H1 (cell line): ENCODE results near the gene FKBP2. TPM values are rescaled to one million over a fixed set of nuclear protein-coding genes. Genes with fewer than 3 reads are reported as not detected.

Experiments used
- CTCF ChIA-PET: fragments of 300-600 bp; sonication (Branson Sonifier 250); formaldehyde crosslinking; loops from one replicate; lab custom pipeline; 2021; ENCODE audit not compliant: partially characterized antibody; lab: Charles Lee
- POLR2A ChIA-PET: fragments of 300-600 bp; sonication (Branson Sonifier 250); formaldehyde crosslinking; loops from one replicate; lab custom pipeline; 2021; ENCODE audit warnings: inconsistent platforms; ENCODE audit not compliant: partially characterized antibody; lab: Charles Lee
- DNase-seq, 2 experiments: peaks; one replicate each; pipeline versions ENCODE4 v3.0.0 to v3.0.0-alpha.2; 2010 to 2022; ENCODE audit warnings: low spot score in 2 of 2, low read depth in 1 of 2, mixed read lengths in 1 of 2
- FAIRE-seq: peaks from 2 replicates; lab custom pipeline; 2011; peaks lifted over from hg19 to GRCh38; lab: Jason Lieb, UNC
- H2AFZ ChIP-seq: 2 replicates; pipeline ENCODE4 v1.8.1; 2012; ENCODE audit warnings: low read length, inconsistent platforms
- H2AK5ac ChIP-seq: 2 replicates; pipeline ENCODE4 v1.6.1; 2013; ENCODE audit warnings: low read depth, low read length
- H2BK120ac ChIP-seq: replicated peaks from 2 replicates; pipeline ENCODE3; 2013; ENCODE audit warnings: low read depth, low read length, inconsistent platforms
- H2BK12ac ChIP-seq: 2 replicates; pipeline ENCODE4 v1.6.1; 2013; ENCODE audit warnings: low read depth, low read length
- H2BK15ac ChIP-seq: 2 replicates; pipeline ENCODE4 v1.6.1; 2013; ENCODE audit warnings: low read length
- H2BK20ac ChIP-seq: 2 replicates; pipeline ENCODE4 v1.6.1; 2013; ENCODE audit warnings: low read length
- H2BK5ac ChIP-seq: 2 replicates; pipeline ENCODE4 v1.6.1; 2013; ENCODE audit warnings: low read depth, low read length
- H3K14ac ChIP-seq: 2 replicates; pipeline ENCODE4 v1.6.1; 2013; ENCODE audit warnings: inconsistent platforms; ENCODE audit not compliant: insufficient read length
- H3K18ac ChIP-seq: 2 replicates; pipeline ENCODE4 v1.6.1; 2013; ENCODE audit warnings: low read length; ENCODE audit errors: extremely low read depth
- H3K23ac ChIP-seq: 2 replicates; pipeline ENCODE4 v1.6.1; 2013; ENCODE audit warnings: inconsistent platforms; ENCODE audit not compliant: insufficient read length
- H3K23me2 ChIP-seq: 2 replicates; pipeline ENCODE4 v1.6.1; 2013; ENCODE audit warnings: low read depth, low read length
- H3K27ac ChIP-seq: 2 replicates; pipeline ENCODE4 v1.6.1; 2011; ENCODE audit warnings: low read depth, low read length, inconsistent platforms
- H3K27me3 ChIP-seq, 4 experiments: replicated peaks in 1 of 4; 1 replicate in 1 of 4; 2 replicates in 3 of 4; pipeline versions ENCODE4 v1.6.1 to v1.8.1; 2011 to 2013; ENCODE audit warnings: low read length in 3 of 4, mild to moderate bottlenecking in 3 of 4, inconsistent platforms in 2 of 4, mixed read lengths in 2 of 4, moderate library complexity in 1 of 4; ENCODE audit not compliant: control insufficient read depth in 3 of 4, insufficient read depth in 3 of 4; ENCODE audit errors: extremely low read depth in 1 of 4
- H3K36me3 ChIP-seq, 4 experiments: 2 replicates each; pipeline versions ENCODE4 v1.6.1 to v1.8.1; 2011 to 2013; ENCODE audit warnings: mild to moderate bottlenecking in 4 of 4, low read length in 3 of 4, moderate library complexity in 2 of 4, control low read depth in 1 of 4, inconsistent platforms in 1 of 4; ENCODE audit not compliant: insufficient read depth in 4 of 4, control insufficient read depth in 2 of 4
- H3K4ac ChIP-seq: replicated peaks from 2 replicates; pipeline ENCODE3; 2013; ENCODE audit warnings: low read length, low read depth, mixed read lengths, inconsistent platforms; ENCODE audit not compliant: insufficient read length
- H3K4me1 ChIP-seq, 4 experiments: replicated peaks in 1 of 4; 1 replicate in 1 of 4; 2 replicates in 3 of 4; pipeline versions ENCODE4 v1.6.1 to v1.8.1; 2011 to 2013; ENCODE audit warnings: low read length in 3 of 4, inconsistent platforms in 2 of 4, mixed read lengths in 1 of 4; ENCODE audit not compliant: insufficient read depth in 4 of 4, control insufficient read depth in 3 of 4
- H3K4me2 ChIP-seq, 2 experiments: 2 replicates each; pipeline versions ENCODE4 v1.6.1 to v1.8.1; 2011 to 2013; ENCODE audit warnings: low read depth in 2 of 2, low read length in 2 of 2, control low read depth in 1 of 2, inconsistent platforms in 1 of 2, mild to moderate bottlenecking in 1 of 2; ENCODE audit not compliant: insufficient read depth in 1 of 2
- H3K4me3 ChIP-seq, 4 experiments: fragments of 200-600, 300-600 bp in 1 of 4; sonication (generic), shearing (Covaris generic), sonication (Bioruptor Twin) in 1 of 4; 2 replicates each; pipeline versions ENCODE4 v1.5.1 to v1.8.1; 2011 to 2016; ENCODE audit warnings: low read length in 4 of 4, low read depth in 3 of 4, control low read depth in 2 of 4, inconsistent platforms in 2 of 4, mild to moderate bottlenecking in 2 of 4, mixed read lengths in 1 of 4, moderate library complexity in 1 of 4; ENCODE audit not compliant: insufficient read depth in 2 of 4; ENCODE audit errors: extremely low read depth in 1 of 4
- H3K56ac ChIP-seq: replicated peaks from 2 replicates; pipeline ENCODE3; 2013; ENCODE audit warnings: low read depth, mild to moderate bottlenecking, mixed read lengths, low read length, inconsistent platforms; ENCODE audit not compliant: insufficient read length
- H3K79me1 ChIP-seq: 2 replicates; pipeline ENCODE4 v1.6.1; 2013; ENCODE audit warnings: low read depth, low read length, control low read depth
- H3K79me2 ChIP-seq, 2 experiments: 2 replicates each; pipeline versions ENCODE4 v1.6.1 to v1.8.1; 2012 to 2013; ENCODE audit warnings: low read length in 2 of 2, mild to moderate bottlenecking in 2 of 2, inconsistent platforms in 1 of 2; ENCODE audit not compliant: insufficient read depth in 2 of 2, control insufficient read depth in 1 of 2
- H3K9ac ChIP-seq, 4 experiments: replicated peaks in 1 of 4; 1 replicate in 1 of 4; 2 replicates in 3 of 4; pipeline versions ENCODE4 v1.6.1 to v1.8.1; 2011 to 2013; ENCODE audit warnings: low read depth in 3 of 4, low read length in 3 of 4, control low read depth in 2 of 4, mild to moderate bottlenecking in 2 of 4, moderate library complexity in 2 of 4, inconsistent platforms in 1 of 4; ENCODE audit errors: extremely low read depth in 1 of 4
- H3K9me3 ChIP-seq, 2 experiments: 2 replicates each; pipeline versions ENCODE4 v1.6.1 to v1.8.1; 2012 to 2013; ENCODE audit warnings: mild to moderate bottlenecking in 2 of 2, moderate library complexity in 2 of 2, control low read depth in 1 of 2, inconsistent platforms in 1 of 2, low read depth in 1 of 2, low read length in 1 of 2, mixed read lengths in 1 of 2; ENCODE audit not compliant: insufficient read depth in 2 of 2
- H4K20me1 ChIP-seq, 2 experiments: replicated peaks in 1 of 2; 2 replicates each; pipeline versions ENCODE3 to v1.8.1; 2011 to 2013; ENCODE audit warnings: inconsistent platforms in 2 of 2, low read length in 2 of 2, mild to moderate bottlenecking in 1 of 2; ENCODE audit not compliant: insufficient read depth in 2 of 2, control insufficient read depth in 1 of 2
- H4K5ac ChIP-seq: 2 replicates; pipeline ENCODE4 v1.6.1; 2013; ENCODE audit warnings: low read length, low read depth, mixed read lengths, inconsistent platforms; ENCODE audit not compliant: insufficient read length
- H4K8ac ChIP-seq: 2 replicates; pipeline ENCODE4 v1.8.0; 2013; ENCODE audit warnings: mild to moderate bottlenecking, moderate library complexity, low read length, inconsistent platforms; ENCODE audit not compliant: insufficient read depth; ENCODE audit errors: extremely low read depth
- H4K91ac ChIP-seq: replicated peaks from 2 replicates; pipeline ENCODE3; 2013; ENCODE audit warnings: low read length, mixed read lengths, inconsistent platforms; ENCODE audit not compliant: insufficient read length
- CBX5 ChIP-seq: fragments of 300-800, 300-1000 bp; sonication (generic); IDR thresholded peaks from 2 replicates; pipeline ENCODE4 v1.7.1; 2016; ENCODE audit warnings: antibody characterized with exemption, low read length, low read depth
- CTCF ChIP-seq, 3 experiments: IDR thresholded peaks; 1 replicate in 2 of 3; 2 replicates in 1 of 3; pipeline versions ENCODE4 v1.5.1 to v1.6.1; 2011; ENCODE audit warnings: low read length in 3 of 3, mild to moderate bottlenecking in 3 of 3, inconsistent platforms in 2 of 3, low read depth in 1 of 3, moderate library complexity in 1 of 3; ENCODE audit not compliant: insufficient read depth in 1 of 3; ENCODE audit errors: control extremely low read depth in 1 of 3
- HDAC2 ChIP-seq, 2 experiments: fragments of 300-600 bp in 1 of 2; sonication (generic) in 1 of 2; IDR thresholded peaks; 2 replicates each; pipeline ENCODE4 v1.6.1; 2011 to 2012; ENCODE audit warnings: low read depth in 2 of 2, low read length in 2 of 2, mild to moderate bottlenecking in 2 of 2, moderate library complexity in 2 of 2, borderline replicate concordance in 1 of 2, inconsistent platforms in 1 of 2
- HDAC6 ChIP-seq: IDR thresholded peaks from one replicate; pipeline ENCODE4 v1.7.1; 2012; ENCODE audit warnings: low read depth, mild to moderate bottlenecking, inconsistent platforms, low read length, moderate library complexity
- POU5F1 ChIP-seq: IDR thresholded peaks from 2 replicates; pipeline ENCODE4 v1.6.1; 2011; ENCODE audit warnings: low read depth, mild to moderate bottlenecking, low read length, moderate library complexity
- TAF7 ChIP-seq: optimal IDR thresholded peaks from 2 replicates; pipeline ENCODE3; 2011; ENCODE audit warnings: low read depth, mild to moderate bottlenecking, inconsistent platforms, low read length, moderate library complexity, borderline replicate concordance
- TEAD4 ChIP-seq: IDR thresholded peaks from 2 replicates; pipeline ENCODE4 v1.6.1; 2012; ENCODE audit warnings: low read depth, low read length, inconsistent platforms, mixed read lengths
- YY1 ChIP-seq: IDR thresholded peaks from 2 replicates; pipeline ENCODE4 v1.6.1; 2011; ENCODE audit warnings: low read depth, mild to moderate bottlenecking, low read length
- WGBS, 2 experiments: shearing (Covaris generic) in 1 of 2; methylation state at CpG; one replicate each; pipeline versions ENCODE4 v1.1.6 to v1.1.7; 2013 to 2015; ENCODE audit warnings: low lambda C conversion rate in 2 of 2, mixed read lengths in 2 of 2, inconsistent platforms in 1 of 2, low coverage in 1 of 2, missing lambda C conversion rate in 1 of 2; ENCODE audit not compliant: insufficient replicate concordance in 2 of 2, insufficient coverage in 1 of 2, insufficient read length in 1 of 2; ENCODE audit errors: extremely low coverage in 1 of 2, missing lambda C conversion rate in 1 of 2; 5-methylcytosine and 5-hydroxymethylcytosine counted together
- polyA plus RNA-seq, 7 experiments: library from polyadenylated mRNA; depleted of rRNA in 3 of 7; stranded (reverse) in 5 of 7; unstranded in 2 of 7; fragments of >200 nt in 5 of 7; fragments of 200-250 nt in 2 of 7; gene quantifications; 1 replicate in 5 of 7; 2 replicates in 1 of 7; 4 replicates in 1 of 7; pipeline versions ENCODE4 v1.2.1 to v1.2.3, GENCODE V29; 2011 to 2013; ENCODE audit warnings: missing spikeins in 2 of 7, mixed read lengths in 2 of 7
- total RNA-seq: library from RNA; stranded (reverse); fragmentation: NEBNext Ultra II Directional; extraction: Animal tissue kit (Norgen Biotek cat#: 25700); gene quantifications from 2 replicates; pipeline ENCODE4 v1.2.1, GENCODE V29; 2021

Gene FKBP2
- total and polyA plus RNA-seq, 2 of the 8 experiments (the other 6 are each of a cell fraction or from before 2014, with no cell fraction given): 41.7 to 52.5 TPM

GRCh38 chr11:64210301-64211020, 30.4 kb upstream of the FKBP2 start:
- Histone ChIP-seq H2AK5ac (no peak overlapping the region), H3K23ac (no peak overlapping the region), H4K20me1 (peaks cover 1 to 7% of the 10 kb centered on the region in 2 experiments), H4K91ac (no peak overlapping the region), H3K56ac (no peak overlapping the region), H4K8ac (no peak overlapping the region), H3K4ac (no peak overlapping the region), H3K23me2 (no peaks in the 10 kb centered on the region), H3K4me3 (no peak overlapping the region), H3K4me1 (peaks cover 0 to 5% (median 0%) of the 10 kb centered on the region in 4 experiments; a peak in 3 of 7 replicates), H2BK12ac (no peak overlapping the region), H4K5ac (no peak overlapping the region), H3K14ac (no peak overlapping the region), H2BK120ac (no peak overlapping the region), H2BK5ac (no peak overlapping the region; the same call in 1 of the 2 replicates), H3K79me1 (no peaks in the 10 kb centered on the region), H2AFZ (no peak overlapping the region), H3K4me2 (no peak overlapping the region), H2BK20ac (no peak overlapping the region), H3K18ac (no peak overlapping the region), H3K9ac (no peak overlapping the region), H3K9me3 (no peaks in the 10 kb centered on the region), H3K27ac (no peak overlapping the region), H2BK15ac (no peak overlapping the region), H3K79me2 (no peaks in the 10 kb centered on the region), H3K27me3 (no peaks in the 10 kb centered on the region; a peak in 1 of 7 replicates), H3K36me3 (peaks cover 10 to 19% (median 14%) of the 10 kb centered on the region in 4 experiments; a peak in 7 of 8 replicates)
- DNase-seq: no peak
- FAIRE-seq: no peak
- 91% methylated on average over 22 of the region's 24 CpGs; no CpG with 5 or more reads in 1 of the 2 experiments for WGBS, 2 experiments
- CTCF ChIA-PET: interaction anchor here (0.7 to 1.7 kb wide), 11 partner anchors 10 to 203 kb away, joined by 3 to 7 read pairs (median 3); no protein-coding TSS in a partner anchor
- POLR2A ChIA-PET: interaction anchor here (1.2 to 18.4 kb wide), 8 partner anchors 9 to 90 kb away, joined by 3 to 253 read pairs (median 4); partner anchors contain the start of genes NUDT22, STIP1 and TRPT1
- TF ChIP-seq TEAD4 (no peak), POU5F1 (no peak), HDAC2 (IDR thresholded peaks at IDR 0.05; ENCODE audit: borderline replicate concordance in 1 of 2, low read depth in 2 of 2, low read length in 2 of 2) (no peak), CBX5 (no peak), HDAC6 (no peak), YY1 (no peak), CTCF (IDR thresholded peaks at IDR 0.05; ENCODE audit: control extremely low read depth in 1 of 3, insufficient read depth in 1 of 3, low read depth in 1 of 3, low read length in 3 of 3) (no peak), TAF7 (no peak)
